Natural killer cell treated with Interleukin-12 subunit alpha and Interleukin-12 subunit beta and Interleukin-15 and Interleukin-18, amount 100 ng/mL, for 72 hours (primary cell): ENCODE measurements around the gene CDC42BPB. TPM values are rescaled to one million over a fixed set of nuclear protein-coding genes. Genes with fewer than 3 reads are reported as not detected.
A peak's percentile ranks its signal among the peaks of the same experiment; 100 is the strongest.

ENCODE experiments used
- ATAC-seq, 2 donors: fragments of 150-1000 bp; cut with Tn5 transposase in 1 of 2; sonication (Bioruptor Pico), chemical (Tn5 transposase) in 1 of 2; 2 replicates each; pipeline ENCODE4 v1.10.0; 2021
- DNase-seq: peaks from one replicate; pipeline ENCODE4 v3.0.0; 2022; ENCODE audit warnings: low spot score
- H3K27ac Mint-ChIP-seq, 2 donors: 1 replicate in 1 of 2; 2 replicates in 1 of 2; pipeline ENCODE4 v1.8.0; 2022; ENCODE audit warnings: mixed read lengths in 2 of 2, mild to moderate bottlenecking in 1 of 2, moderate library complexity in 1 of 2
- H3K27me3 Mint-ChIP-seq, 2 donors: 1 replicate in 1 of 2; 2 replicates in 1 of 2; pipeline ENCODE4 v1.8.0; 2022; ENCODE audit warnings: mixed read lengths in 2 of 2
- H3K36me3 Mint-ChIP-seq: one replicate; pipeline ENCODE4 v1.8.0; 2022; ENCODE audit warnings: mixed read lengths
- H3K4me1 Mint-ChIP-seq, 2 donors: 1 replicate in 1 of 2; 2 replicates in 1 of 2; pipeline ENCODE4 v1.8.0; 2022; ENCODE audit warnings: low read depth in 2 of 2, mixed read lengths in 2 of 2, mild to moderate bottlenecking in 1 of 2
- H3K4me3 Mint-ChIP-seq: one replicate; pipeline ENCODE4 v1.8.0; 2022; ENCODE audit warnings: mixed read lengths
- H3K9me3 Mint-ChIP-seq: 2 replicates; pipeline ENCODE4 v1.8.0; 2022; ENCODE audit warnings: mixed read lengths
- total RNA-seq, 2 donors: library from RNA; stranded (reverse); gene quantifications; one replicate each; pipeline ENCODE4 v1.2.3, GENCODE V29; 2022

CDC42BPB gene
- total RNA-seq, 2 donors from 2014 or later, result 2.2 to 3.6 TPM

DNA sequence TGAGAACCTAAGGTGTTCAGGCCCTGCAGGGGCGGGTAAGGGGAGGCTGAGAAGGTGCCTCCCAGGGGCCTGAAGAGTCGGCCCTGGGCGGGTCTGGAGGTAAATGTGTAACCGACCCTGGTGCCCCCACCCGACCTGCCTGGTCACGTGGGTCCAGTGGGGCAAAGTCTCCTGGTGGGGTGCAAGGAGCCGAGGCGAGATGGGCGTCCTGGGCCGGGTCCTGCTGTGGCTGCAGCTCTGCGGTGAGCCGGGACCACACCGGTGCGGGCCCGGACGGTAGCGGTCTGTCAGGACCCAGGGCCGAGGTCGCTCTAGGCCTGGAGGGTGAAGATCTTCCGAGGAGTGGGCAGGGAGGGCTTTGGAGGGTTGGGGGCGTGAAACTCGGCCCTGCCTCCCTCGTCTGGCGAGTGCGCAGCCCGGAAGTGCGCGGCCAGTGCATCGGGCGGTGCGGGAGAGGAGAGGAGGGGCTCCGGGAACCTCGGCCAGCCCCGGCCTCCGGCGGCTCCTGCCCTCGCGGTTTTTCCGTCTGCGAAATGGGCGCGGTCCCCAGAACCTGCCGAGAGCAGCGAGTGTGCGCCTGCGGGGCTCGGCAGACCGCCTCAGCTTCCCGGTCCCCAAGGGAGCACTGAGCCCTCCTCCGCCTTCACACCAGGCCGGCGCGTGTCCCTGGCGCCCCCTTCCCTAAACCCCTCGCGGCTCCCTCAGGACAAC, 134.7 kb downstream of the CDC42BPB start, which contains the start of gene AMN:
Gene AMN, plus strand, starts transcription at position 174 of the 711 bp plus-strand sequence. Its CDS starts 26 bp downstream, at position 200.
- Mint-ChIP-seq H3K4me1 (peaks cover 0 to 4% of the 10 kb centered on the region in 2 donors), H3K4me3 (no peak within 1 kb of the TSS), H3K27me3 (peaks cover 11 to 14% of the 10 kb centered on the region in 2 donors), H3K27ac (no peak within 1 kb of the TSS), H3K36me3 (no peaks in the 10 kb centered on the region), H3K9me3 (no peaks in the 10 kb centered on the region)
- no peak for ATAC-seq
- no peak for DNase-seq

DNA sequence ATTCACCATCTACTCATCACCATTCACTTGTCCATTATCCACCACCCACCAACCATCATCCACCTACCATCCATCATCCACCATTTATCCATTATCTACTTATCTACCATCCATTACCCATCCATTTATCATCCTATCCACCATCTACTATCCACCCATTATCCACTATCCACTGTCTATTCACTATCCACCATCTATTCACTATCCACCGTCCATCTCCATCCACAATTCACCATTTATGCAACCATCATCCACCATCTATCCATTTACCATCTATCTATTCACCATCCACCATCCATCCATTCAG, 136.4 kb downstream of the CDC42BPB start:
- H3K4me1 Mint-ChIP-seq, result no peaks in the 10 kb centered on the region
- peaks cover 5 to 7% of the 10 kb centered on the region in 2 donors for H3K27me3 Mint-ChIP-seq
- H3K4me3 Mint-ChIP-seq, result no peak overlapping the region
- H3K27ac Mint-ChIP-seq, result no peak overlapping the region
- no peaks in the 10 kb centered on the region for H3K9me3 Mint-ChIP-seq
- no peak for ATAC-seq
- no peak for DNase-seq
- no peaks in the 10 kb centered on the region for H3K36me3 Mint-ChIP-seq

DNA sequence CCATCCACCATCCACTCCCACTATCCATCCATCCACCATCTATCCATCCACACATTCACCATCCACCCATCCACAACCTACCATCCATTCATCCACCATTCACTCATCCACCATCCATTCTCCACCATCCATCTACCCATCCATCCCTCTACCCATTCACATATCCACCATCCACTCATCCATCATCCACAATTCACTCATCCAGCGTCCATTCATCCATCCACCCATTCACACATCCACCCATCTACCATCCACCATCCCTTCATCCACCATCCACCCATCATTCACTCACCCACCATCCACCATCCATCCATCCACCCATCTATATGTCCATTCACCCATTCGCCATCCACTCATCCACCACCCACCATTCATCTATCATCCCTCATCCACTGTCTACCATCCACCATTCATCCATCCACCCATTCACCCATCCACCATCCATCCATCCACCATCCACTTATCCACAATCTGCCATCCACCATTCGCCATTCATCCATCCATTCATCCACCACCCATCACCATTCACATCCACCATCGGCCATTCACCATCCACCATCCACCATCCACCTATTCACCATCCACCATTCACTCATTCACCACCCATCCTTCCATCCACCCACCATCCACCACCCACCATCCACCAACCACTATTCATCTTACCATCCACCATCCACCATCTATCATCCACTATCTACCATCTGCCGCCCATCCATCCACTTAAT, 136.9 kb downstream of the CDC42BPB start:
- H3K27me3 Mint-ChIP-seq, result peaks cover 0 to 2% of the 10 kb centered on the region in 2 donors
- H3K36me3 Mint-ChIP-seq, result no peaks in the 10 kb centered on the region
- no peak overlapping the region for H3K27ac Mint-ChIP-seq
- no peak overlapping the region for H3K4me3 Mint-ChIP-seq
- no peaks in the 10 kb centered on the region for H3K9me3 Mint-ChIP-seq
- ATAC-seq (no peak), DNase-seq (peak; percentile 8)
- no peaks in the 10 kb centered on the region for H3K4me1 Mint-ChIP-seq

DNA sequence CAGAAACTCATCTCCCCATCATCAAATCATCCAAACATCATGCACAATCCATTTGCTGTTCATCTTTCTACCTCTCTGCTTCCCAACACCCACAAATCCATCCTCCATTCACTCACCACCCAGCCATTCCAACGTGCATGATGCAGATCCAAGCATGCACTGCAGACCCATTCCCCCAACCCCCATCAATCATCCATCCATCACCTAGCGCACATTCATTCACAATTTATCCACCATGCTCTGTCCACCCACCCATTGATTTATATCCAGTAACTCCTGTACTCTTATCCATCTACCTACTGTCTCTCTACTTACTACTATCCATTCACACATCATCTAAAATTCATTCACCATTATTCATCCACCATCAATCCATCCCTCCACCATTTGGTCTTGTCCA, 138.9 kb downstream of the CDC42BPB start:
- DNase-seq, result no peak
- H3K4me3 Mint-ChIP-seq, result no peak overlapping the region

DNA sequence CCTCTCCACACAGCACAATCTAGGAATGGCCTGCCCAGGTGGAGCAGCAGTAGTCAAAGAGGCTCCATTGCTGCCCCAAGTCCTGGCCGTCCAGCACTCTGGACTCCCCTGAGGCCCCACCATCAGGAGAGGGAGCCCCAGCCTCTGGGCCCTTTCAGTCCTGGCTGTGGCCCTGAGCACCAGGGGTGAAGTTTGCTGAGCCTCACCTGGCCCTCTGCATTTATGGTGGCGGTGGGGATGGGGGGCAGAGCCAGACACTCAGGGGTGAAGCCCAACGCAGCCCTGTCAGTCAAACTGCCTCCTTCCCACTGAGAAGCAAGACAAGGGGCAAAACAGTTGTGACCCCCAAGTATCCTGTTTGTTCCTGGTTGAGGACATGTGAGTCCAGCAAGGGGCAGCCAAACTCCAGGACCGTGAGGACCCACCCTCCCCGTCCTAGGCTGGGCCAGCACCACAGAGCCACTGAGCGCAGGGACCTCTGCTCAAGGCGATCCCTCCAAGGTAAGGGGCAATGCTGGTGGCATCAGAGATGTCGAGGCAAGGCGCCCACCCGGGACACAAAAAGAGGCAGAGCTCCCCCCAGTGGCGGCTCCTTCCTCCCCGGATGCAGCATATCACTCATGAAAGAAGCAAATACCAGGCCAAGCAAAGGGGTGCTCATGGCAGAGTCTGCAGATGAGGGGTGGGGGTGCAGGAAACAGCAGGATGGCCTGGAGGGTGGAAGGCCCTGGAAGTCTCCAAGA, 139.7 kb downstream of the CDC42BPB start:
- peak in 1 of 2 donors; percentile 35 for ATAC-seq
- Mint-ChIP-seq H3K27ac (no peak overlapping the region), H3K4me1 (no peaks in the 10 kb centered on the region), H3K36me3 (no peaks in the 10 kb centered on the region), H3K4me3 (no peak overlapping the region), H3K27me3 (no peaks in the 10 kb centered on the region), H3K9me3 (no peaks in the 10 kb centered on the region)
- peak; percentile 66 for DNase-seq

More for the DNA sequence above, 138.9 kb downstream of the CDC42BPB start:
- H3K4me1 Mint-ChIP-seq, result no peaks in the 10 kb centered on the region
- H3K36me3 Mint-ChIP-seq, result no peaks in the 10 kb centered on the region
- H3K27me3 Mint-ChIP-seq, result no peaks in the 10 kb centered on the region
- no peaks in the 10 kb centered on the region for H3K9me3 Mint-ChIP-seq
- no peak for ATAC-seq
- no peak overlapping the region for H3K27ac Mint-ChIP-seq

DNA sequence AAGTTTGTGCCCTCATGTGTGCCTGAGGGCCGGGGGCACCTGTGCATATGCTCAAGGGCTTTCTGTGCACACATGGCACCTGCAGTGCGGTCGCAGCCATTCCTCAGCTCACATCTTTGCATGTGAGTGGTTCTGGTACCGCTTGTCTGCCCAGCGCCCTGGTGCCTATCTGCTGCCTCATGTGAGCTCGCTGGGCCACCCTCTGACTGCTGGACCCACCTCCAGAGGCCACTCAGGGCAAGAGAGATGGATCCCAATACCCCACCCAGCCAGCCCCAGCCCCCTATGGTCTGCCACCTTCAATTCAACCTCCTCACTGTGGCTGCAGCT, 140.3 kb downstream of the CDC42BPB start:
- no peak for DNase-seq
- ATAC-seq, result no peak
- Mint-ChIP-seq H3K36me3 (no peaks in the 10 kb centered on the region), H3K4me1 (no peaks in the 10 kb centered on the region), H3K4me3 (no peak overlapping the region), H3K9me3 (no peaks in the 10 kb centered on the region), H3K27me3 (no peaks in the 10 kb centered on the region), H3K27ac (no peak overlapping the region)

DNA sequence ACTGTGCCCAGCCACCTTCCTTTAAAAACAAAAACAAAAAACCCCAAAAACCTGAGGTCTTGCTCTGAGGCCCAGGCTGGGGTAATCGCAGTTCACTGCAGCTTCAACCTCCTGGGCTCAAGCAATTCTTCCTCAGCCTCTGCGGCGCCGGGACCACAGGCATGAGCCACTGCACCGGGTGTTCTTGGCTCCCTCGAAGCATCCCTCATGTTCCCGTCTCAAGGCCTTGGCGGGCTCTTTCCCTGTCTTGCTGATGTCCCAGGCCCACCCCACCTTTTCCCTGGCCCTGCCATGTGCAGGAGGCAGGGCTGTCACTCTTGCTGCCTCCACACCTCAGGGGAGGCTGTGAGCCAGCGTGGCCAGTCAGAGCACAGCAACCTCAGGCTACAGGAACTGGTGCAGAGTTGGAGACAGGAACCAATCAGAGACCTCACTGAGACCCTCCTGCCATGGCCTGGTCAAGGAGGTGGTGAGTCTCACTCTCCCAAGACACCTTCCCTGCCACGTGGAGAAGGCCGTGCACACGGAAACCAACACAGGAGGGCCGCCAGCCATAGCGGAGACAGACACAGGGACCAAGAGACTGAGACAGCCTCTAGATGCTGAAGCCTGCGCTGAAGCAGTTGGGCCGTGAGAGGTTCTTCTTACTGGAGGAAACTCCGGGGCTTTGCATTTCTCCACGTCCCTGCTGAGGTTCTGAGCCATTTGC, 140.8 kb downstream of the CDC42BPB start:
- no peaks in the 10 kb centered on the region for H3K27me3 Mint-ChIP-seq
- no peak overlapping the region for H3K4me3 Mint-ChIP-seq
- no peaks in the 10 kb centered on the region for H3K9me3 Mint-ChIP-seq
- DNase-seq (no peak), ATAC-seq (no peak)
- H3K4me1 Mint-ChIP-seq, result no peaks in the 10 kb centered on the region
- H3K27ac Mint-ChIP-seq, result no peak overlapping the region
- no peaks in the 10 kb centered on the region for H3K36me3 Mint-ChIP-seq

DNA sequence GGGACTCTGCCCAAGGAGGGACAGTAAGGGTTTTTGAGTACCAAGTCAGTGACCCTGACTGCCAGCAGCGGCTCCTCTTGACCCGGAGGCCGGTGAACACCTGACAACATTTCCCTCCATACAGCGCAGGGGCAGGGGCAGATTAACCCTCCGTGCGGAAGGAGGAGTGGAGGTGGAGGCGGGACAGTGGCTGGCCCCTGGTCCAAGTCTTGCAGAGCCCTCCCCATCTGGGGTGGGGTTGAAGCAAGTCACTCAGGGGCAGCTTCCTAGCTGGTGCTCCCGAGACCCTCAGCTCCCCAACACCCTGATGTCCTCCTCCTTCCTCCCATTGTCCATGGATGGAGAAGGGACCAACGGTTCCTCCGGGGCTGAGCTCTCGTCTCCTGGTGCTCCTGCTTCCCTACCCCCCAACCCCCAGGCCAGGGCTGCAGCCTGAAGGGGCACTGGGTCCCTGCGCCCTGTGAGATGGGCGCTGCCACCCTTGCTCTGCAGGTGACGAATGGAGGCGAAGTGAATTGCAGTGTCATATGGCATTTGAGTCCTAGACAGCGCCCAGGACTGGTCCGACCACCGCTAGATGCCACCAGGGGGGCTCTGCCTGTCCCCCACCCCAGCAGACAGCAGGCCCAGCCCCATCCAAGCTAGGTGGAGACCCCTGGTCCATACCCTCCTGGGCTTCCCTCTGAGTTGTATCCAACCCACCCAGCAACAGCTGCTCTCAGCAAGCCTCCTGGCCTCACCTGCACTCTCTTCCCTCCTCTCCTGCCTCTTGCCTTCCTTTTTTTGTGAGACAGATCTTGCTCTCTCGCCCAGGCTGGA, 141.8 kb downstream of the CDC42BPB start:
- ATAC-seq (peak in 1 of 2 donors; percentile 14), DNase-seq (no peak)
- no peaks in the 10 kb centered on the region for H3K4me1 Mint-ChIP-seq
- no peaks in the 10 kb centered on the region for H3K36me3 Mint-ChIP-seq
- no peak overlapping the region for H3K4me3 Mint-ChIP-seq
- no peaks in the 10 kb centered on the region for H3K9me3 Mint-ChIP-seq
- no peaks in the 10 kb centered on the region for H3K27me3 Mint-ChIP-seq
- no peak overlapping the region for H3K27ac Mint-ChIP-seq

DNA sequence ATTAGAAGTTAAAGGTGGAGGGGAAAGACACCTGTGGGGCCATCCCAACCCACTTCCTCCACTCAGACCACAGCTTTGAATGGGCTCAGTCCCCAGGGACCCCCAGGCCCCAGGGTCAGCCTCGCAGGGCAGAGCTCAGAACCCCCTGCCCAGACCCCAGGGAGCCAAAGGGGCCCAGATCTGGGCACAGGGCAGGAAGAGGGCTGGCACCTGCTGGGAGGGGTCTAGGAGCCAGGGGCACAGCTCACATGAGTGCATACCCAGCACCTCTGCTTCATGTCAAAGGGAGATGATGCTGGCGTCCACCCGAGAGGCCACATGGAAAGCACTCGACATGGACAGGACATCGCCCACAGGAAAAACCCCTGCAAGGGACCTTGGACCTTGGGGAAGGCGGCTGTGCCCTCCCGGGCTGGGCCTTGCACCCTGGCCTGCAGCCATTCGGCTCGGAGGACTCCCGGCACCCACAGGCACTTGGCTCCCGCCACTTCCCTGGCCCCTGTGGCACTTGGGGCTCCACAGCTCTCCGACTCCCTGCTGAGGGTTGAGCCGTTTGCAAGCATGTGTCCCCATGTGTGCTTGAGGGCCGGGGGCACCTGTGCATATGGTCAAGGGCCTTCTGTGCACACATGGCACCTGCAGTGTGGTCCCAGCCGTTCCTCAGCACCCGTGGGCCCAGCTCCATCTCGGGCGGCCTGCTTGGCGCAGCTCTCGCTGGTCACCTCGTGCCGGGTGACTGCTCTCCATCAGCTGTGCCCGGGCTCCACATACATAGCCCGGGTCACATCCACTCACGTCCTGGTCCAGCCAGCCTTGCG, 142.7 kb downstream of the CDC42BPB start:
- H3K27me3 Mint-ChIP-seq, result no peaks in the 10 kb centered on the region
- no peak overlapping the region for H3K4me3 Mint-ChIP-seq
- H3K9me3 Mint-ChIP-seq, result no peaks in the 10 kb centered on the region
- no peak for DNase-seq
- H3K36me3 Mint-ChIP-seq, result no peaks in the 10 kb centered on the region
- no peaks in the 10 kb centered on the region for H3K4me1 Mint-ChIP-seq
- ATAC-seq, result no peak
- H3K27ac Mint-ChIP-seq, result no peak overlapping the region

DNA sequence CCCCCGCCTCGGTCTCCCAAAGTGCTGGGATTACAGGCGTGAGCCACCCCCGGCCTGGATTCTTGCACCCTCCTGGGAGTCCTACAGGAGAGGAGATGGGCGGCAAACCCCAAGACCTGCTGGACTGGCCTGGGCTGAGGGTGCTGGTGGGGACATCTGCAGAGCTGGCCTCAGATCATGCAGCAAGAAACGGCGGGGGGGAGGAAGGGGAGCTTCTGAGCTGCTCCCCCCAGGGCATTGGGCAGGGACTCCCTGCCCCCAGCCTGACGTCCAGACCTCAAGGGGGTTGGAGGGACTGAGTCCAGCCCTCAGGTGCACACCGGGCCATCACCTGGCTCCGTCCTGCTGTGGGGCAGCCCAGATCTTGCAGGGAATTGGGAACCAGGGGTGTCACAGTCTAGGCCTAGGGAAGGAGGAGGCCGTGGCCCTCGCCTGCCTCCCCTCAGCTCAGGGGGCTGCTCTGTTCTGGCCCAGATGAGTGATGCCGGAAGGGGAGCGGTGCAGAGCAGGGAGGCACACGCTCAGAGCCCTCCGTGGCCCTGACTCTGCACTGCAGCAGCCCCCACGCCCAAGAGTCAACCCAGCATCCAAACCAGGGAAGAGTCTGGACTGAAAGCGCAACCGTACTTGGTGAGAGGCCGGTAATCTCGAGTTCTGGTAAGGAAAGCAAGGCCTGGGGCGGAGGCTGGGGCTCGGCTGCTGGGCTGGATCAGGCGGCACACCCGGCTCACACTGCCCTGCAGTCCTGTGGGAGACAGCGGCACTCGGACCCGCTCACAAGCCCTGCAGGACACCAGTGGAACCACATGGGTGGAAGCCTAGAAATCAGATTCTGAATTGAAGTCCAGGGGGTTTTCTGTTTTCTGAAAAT, 143.8 kb downstream of the CDC42BPB start:
- no peaks in the 10 kb centered on the region for H3K4me1 Mint-ChIP-seq
- no peaks in the 10 kb centered on the region for H3K36me3 Mint-ChIP-seq
- DNase-seq (no peak), ATAC-seq (no peak)
- H3K4me3 Mint-ChIP-seq, result no peak overlapping the region
- no peak overlapping the region for H3K27ac Mint-ChIP-seq
- no peaks in the 10 kb centered on the region for H3K27me3 Mint-ChIP-seq
- H3K9me3 Mint-ChIP-seq, result no peaks in the 10 kb centered on the region

DNA sequence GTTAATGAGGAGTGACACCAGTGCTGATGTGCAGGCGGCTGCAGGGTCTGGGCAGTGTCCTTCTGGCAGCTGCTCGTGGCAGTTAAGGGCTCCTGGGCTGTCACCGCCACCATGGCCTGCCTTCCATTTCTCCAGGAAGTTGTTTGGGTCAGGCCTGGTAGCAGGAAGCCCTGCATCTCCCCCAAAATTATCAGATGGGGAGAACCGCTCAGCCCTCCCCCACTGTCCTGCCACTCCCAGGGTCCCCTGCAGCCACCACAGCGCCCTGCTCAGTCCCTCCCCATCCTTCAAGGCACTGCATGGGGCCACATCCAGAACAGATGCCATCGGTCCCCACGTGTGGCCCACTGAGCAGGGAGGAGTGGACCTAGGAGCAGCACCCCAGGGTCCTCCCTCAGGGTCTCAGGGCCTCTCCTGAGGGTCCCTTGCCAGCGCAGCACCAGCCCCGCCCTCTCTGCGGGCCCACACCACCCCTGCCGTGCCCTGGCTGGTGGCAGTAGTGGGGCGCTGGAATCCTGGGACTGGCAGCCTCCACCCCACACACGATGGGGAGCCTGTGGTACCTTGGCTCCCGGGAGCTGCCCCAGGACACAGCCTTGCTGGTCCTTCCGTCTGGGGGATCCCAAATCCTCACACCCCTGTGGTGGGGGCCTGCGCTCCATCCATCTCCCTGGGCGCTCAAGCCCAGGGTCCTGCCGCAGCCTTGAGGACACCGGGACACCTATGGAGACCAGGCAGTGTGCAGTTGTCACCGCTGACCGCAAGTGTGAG, 145.2 kb downstream of the CDC42BPB start:
- Mint-ChIP-seq H3K9me3 (no peaks in the 10 kb centered on the region), H3K4me3 (no peak overlapping the region), H3K27ac (no peak overlapping the region), H3K27me3 (no peaks in the 10 kb centered on the region), H3K4me1 (no peaks in the 10 kb centered on the region), H3K36me3 (no peaks in the 10 kb centered on the region)
- peak; percentile 29 for DNase-seq
- no peak for ATAC-seq
